ENCODE results near the gene GPHB5.
"Not testable (repeated sequence)": the region's sequence is repeated elsewhere in the genome, so short reads cannot be mapped to it uniquely, and the experiment has no call there.

The GPHB5 gene

DNA sequence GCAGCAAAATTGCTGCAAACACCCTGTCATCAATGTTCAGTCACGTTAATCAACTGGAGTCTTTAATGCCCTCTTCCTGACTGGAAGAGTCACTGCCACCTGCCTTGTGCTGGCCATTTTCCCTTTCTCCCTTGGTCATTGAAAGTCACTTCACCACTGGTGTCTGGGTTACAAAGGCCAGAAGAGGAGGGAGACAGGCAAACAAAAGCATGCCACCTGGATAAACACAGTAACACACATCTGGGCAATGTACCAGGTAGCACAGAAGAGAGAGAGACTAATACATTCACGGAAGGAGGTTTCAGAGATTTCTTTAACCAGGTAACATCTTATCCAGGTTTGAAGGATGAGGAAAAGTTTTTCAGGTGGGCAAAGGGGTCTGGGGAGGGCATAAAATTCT, 32.7 kb downstream of the GPHB5 start:
- H4K20me1 ChIP-seq (ENCODE audit: insufficient read depth, low read length) = no peaks in the 10 kb centered on the region
- TF ChIP-seq, protein P1, sequence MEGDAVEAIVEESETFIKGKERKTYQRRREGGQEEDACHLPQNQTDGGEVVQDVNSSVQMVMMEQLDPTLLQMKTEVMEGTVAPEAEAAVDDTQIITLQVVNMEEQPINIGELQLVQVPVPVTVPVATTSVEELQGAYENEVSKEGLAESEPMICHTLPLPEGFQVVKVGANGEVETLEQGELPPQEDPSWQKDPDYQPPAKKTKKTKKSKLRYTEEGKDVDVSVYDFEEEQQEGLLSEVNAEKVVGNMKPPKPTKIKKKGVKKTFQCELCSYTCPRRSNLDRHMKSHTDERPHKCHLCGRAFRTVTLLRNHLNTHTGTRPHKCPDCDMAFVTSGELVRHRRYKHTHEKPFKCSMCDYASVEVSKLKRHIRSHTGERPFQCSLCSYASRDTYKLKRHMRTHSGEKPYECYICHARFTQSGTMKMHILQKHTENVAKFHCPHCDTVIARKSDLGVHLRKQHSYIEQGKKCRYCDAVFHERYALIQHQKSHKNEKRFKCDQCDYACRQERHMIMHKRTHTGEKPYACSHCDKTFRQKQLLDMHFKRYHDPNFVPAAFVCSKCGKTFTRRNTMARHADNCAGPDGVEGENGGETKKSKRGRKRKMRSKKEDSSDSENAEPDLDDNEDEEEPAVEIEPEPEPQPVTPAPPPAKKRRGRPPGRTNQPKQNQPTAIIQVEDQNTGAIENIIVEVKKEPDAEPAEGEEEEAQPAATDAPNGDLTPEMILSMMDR (IDR thresholded peaks at IDR 0.05; ENCODE audit: low read length) = no peak
- TF ChIP-seq EZH2 (optimal IDR thresholded peaks at IDR 0.05; ENCODE audit: low read depth, low read length) = no peak
- TF ChIP-seq EZH2phosphoT487 (IDR thresholded peaks at IDR 0.05; ENCODE audit: low read length) = no peak
- H3K36me3 ChIP-seq (replicated peaks; ENCODE audit: insufficient read depth, low read length) = no peaks in the 10 kb centered on the region
- no peak overlapping the region for H3K9ac ChIP-seq (ENCODE audit: low read length)
- no peak overlapping the region for H3K27ac ChIP-seq (ENCODE audit: low read length)
- no peaks in the 10 kb centered on the region for H3K79me2 ChIP-seq (ENCODE audit: low read length)
- no peaks in the 10 kb centered on the region for H3K9me2 ChIP-seq (replicated peaks; ENCODE audit: insufficient read depth, low read length)
- H2AFZ ChIP-seq (ENCODE audit: low read length) = no peak overlapping the region
- H3F3A ChIP-seq (ENCODE audit: insufficient read depth, low read length) = no peaks in the 10 kb centered on the region
- DNase-seq = no peak
- H3K4me3 ChIP-seq (ENCODE audit: low read length) = no peak overlapping the region
- H3K9me3 ChIP-seq (replicated peaks; ENCODE audit: insufficient read depth, low read length) = no peaks in the 10 kb centered on the region
- H3K27me3 ChIP-seq (replicated peaks; ENCODE audit: insufficient read depth, low read length) = no peaks in the 10 kb centered on the region
- no peak overlapping the region for H3K4me2 ChIP-seq (ENCODE audit: low read depth, low read length)
- H3K4me1 ChIP-seq (ENCODE audit: low read length) = no peaks in the 10 kb centered on the region

DNA sequence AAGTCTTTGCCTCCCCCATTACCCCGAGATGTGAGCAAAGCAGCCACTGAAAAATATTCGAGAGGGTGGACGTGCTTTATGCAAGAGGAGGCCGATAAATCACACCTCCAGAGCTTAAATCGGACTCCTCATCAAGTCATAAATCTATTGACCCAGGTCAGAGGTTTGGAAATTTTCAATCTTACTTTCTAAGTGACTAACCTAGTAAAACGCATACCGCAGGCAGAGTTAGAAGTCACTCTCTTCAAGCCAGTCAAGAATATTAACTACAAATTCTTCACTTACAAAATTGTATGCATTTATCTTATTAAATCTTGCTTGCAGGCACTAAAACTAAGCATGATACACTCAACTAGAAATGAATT, 34.9 kb downstream of the GPHB5 start:
- no peaks in the 10 kb centered on the region for H3K36me3 ChIP-seq (replicated peaks; ENCODE audit: insufficient read depth, low read length)
- TF ChIP-seq, protein P1 (IDR thresholded peaks at IDR 0.05; ENCODE audit: low read length) = no peak
- TF ChIP-seq EZH2phosphoT487 (IDR thresholded peaks at IDR 0.05; ENCODE audit: low read length) (no peak), EZH2 (optimal IDR thresholded peaks at IDR 0.05; ENCODE audit: low read depth, low read length) (no peak)
- no peaks in the 10 kb centered on the region for H3K9me3 ChIP-seq (replicated peaks; ENCODE audit: insufficient read depth, low read length)
- no peaks in the 10 kb centered on the region for H3K27me3 ChIP-seq (replicated peaks; ENCODE audit: insufficient read depth, low read length)
- no peaks in the 10 kb centered on the region for H4K20me1 ChIP-seq (ENCODE audit: insufficient read depth, low read length)
- H2AFZ ChIP-seq (ENCODE audit: low read length) = no peak overlapping the region
- H3K4me2 ChIP-seq (ENCODE audit: low read depth, low read length) = no peak overlapping the region
- no peaks in the 10 kb centered on the region for H3K4me1 ChIP-seq (ENCODE audit: low read length)
- H3K27ac ChIP-seq (ENCODE audit: low read length) = no peak overlapping the region
- no peaks in the 10 kb centered on the region for H3K9me2 ChIP-seq (replicated peaks; ENCODE audit: insufficient read depth, low read length)
- no peak overlapping the region for H3K9ac ChIP-seq (ENCODE audit: low read length)
- no peak for DNase-seq
- H3F3A ChIP-seq (ENCODE audit: insufficient read depth, low read length) = no peaks in the 10 kb centered on the region
- H3K79me2 ChIP-seq (ENCODE audit: low read length) = no peaks in the 10 kb centered on the region
- no peak overlapping the region for H3K4me3 ChIP-seq (ENCODE audit: low read length)

DNA sequence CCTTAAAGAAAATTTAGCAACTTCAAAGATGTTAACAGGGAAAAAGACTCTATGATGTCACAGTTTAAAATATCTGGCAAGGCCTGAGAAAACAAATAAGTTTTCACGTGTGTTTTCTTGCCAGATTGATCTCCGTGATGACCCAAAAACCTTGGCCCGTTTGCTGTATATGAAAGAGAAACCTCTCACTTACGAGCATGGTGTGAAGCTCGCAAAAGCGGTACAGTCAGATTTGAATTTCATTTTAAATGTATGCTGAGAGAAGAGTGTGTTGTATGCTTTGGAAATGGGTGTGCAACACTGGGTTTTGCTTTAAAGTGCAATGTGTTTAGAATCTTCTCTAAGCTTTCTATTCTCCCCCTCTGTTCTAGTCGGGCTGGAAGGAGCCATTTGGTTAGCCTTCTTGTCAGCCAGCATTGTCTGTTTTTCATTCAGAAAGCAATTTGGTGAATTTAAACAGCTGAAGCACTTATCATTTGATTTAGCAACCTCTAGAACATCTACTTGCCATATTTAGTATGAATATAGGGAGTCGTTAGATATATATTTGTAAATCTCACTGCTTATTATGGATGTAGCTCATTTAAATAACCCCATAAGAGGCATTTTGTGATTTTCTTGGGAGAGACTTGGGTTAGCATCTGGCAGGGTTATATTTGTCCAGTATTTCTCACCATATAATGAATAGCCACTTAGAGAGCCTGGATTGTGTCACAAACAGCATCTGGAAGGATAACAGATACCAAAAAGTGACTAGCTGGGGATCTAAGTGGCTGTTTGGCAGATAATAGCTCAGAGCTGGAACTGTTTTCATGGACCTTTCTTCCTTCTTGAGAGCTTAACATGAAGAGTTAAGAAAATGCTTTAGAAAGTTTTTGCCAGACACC, 35.5 kb downstream of the GPHB5 start:
- Histone ChIP-seq H3K9ac (ENCODE audit: low read length) (no peak overlapping the region), H3K27ac (ENCODE audit: low read length) (no peak overlapping the region), H3K4me2 (ENCODE audit: low read depth, low read length) (no peak overlapping the region), H3K27me3 (replicated peaks; ENCODE audit: insufficient read depth, low read length) (no peaks in the 10 kb centered on the region), H3F3A (ENCODE audit: insufficient read depth, low read length) (no peaks in the 10 kb centered on the region), H4K20me1 (ENCODE audit: insufficient read depth, low read length) (no peaks in the 10 kb centered on the region), H3K4me1 (ENCODE audit: low read length) (no peaks in the 10 kb centered on the region), H3K9me3 (replicated peaks; ENCODE audit: insufficient read depth, low read length) (no peaks in the 10 kb centered on the region), H3K79me2 (ENCODE audit: low read length) (no peaks in the 10 kb centered on the region), H3K9me2 (replicated peaks; ENCODE audit: insufficient read depth, low read length) (no peaks in the 10 kb centered on the region), H2AFZ (ENCODE audit: low read length) (no peak overlapping the region), H3K4me3 (ENCODE audit: low read length) (no peak overlapping the region), H3K36me3 (replicated peaks; ENCODE audit: insufficient read depth, low read length) (no peaks in the 10 kb centered on the region)
- no peak for DNase-seq
- TF ChIP-seq, protein P1 (IDR thresholded peaks at IDR 0.05; ENCODE audit: low read length) = no peak
- TF ChIP-seq EZH2 (optimal IDR thresholded peaks at IDR 0.05; ENCODE audit: low read depth, low read length) (no peak), EZH2phosphoT487 (IDR thresholded peaks at IDR 0.05; ENCODE audit: low read length) (no peak)

DNA sequence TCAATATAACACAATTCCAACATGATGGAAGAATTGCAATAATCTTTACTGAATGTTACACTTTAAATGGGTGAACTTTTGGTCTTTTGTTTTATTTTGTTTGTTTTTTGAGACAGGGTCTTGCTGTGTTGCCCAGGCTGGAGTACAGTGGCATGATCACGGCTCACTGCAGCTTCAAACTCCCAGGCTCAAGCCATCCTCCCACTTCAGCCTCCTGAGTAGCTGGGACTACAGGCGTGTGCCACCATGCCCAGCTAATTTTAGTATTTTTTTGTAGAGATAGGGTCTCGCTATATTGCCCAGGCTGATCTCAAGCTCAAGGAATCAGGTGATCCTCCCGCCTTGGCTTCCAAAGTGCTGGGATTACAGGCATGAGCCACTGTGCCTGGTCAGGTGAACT, 38.8 kb downstream of the GPHB5 start:
- H3K27ac ChIP-seq (ENCODE audit: low read length); H3K79me2 ChIP-seq (ENCODE audit: low read length); H3K4me3 ChIP-seq (ENCODE audit: low read length); H3K4me1 ChIP-seq (ENCODE audit: low read length); H4K20me1 ChIP-seq (ENCODE audit: insufficient read depth, low read length); DNase-seq; H3K9me2 ChIP-seq (replicated peaks; ENCODE audit: insufficient read depth, low read length); H3K27me3 ChIP-seq (replicated peaks; ENCODE audit: insufficient read depth, low read length); H2AFZ ChIP-seq (ENCODE audit: low read length); H3F3A ChIP-seq (ENCODE audit: insufficient read depth, low read length); H3K4me2 ChIP-seq (ENCODE audit: low read depth, low read length); H3K9ac ChIP-seq (ENCODE audit: low read length); H3K9me3 ChIP-seq (replicated peaks; ENCODE audit: insufficient read depth, low read length); H3K36me3 ChIP-seq (replicated peaks; ENCODE audit: insufficient read depth, low read length): not testable (repeated sequence)
